Measurements from ENCODE around the gene SH2D3A.

SH2D3A gene

GRCh38 chr19:6737873-6738786 lies 29.1 kb downstream of the SH2D3A start:
- DNase-seq (ENCODE audit: low spot score), result peak; percentile 77

GRCh38 chr19:6737284-6737872 lies 29.9 kb downstream of the SH2D3A start, which contains the start of gene GPR108:
GPR108 (minus strand) TSS chr19:6737580; CDS start chr19:6737576, 4 bp downstream.
- peak; percentile 99 for DNase-seq (ENCODE audit: low spot score)

- DNase-seq (ENCODE audit: low spot score), result no peak
Observed at GRCh38 chr19:6736917-6737283, 30.3 kb downstream of the SH2D3A start.

GRCh38 chr19:6736169-6736916 lies 30.9 kb downstream of the SH2D3A start:
- DNase-seq (ENCODE audit: low spot score), result peak; percentile 71

- no peak for DNase-seq (ENCODE audit: low spot score)
Observed at GRCh38 chr19:6735181-6735911, 31.9 kb downstream of the SH2D3A start.

GRCh38 chr19:6734096-6734696 lies 33.0 kb downstream of the SH2D3A start:
- DNase-seq (ENCODE audit: low spot score), result no peak

- DNase-seq (ENCODE audit: low spot score), result no peak
Observed at GRCh38 chr19:6733338-6734095, 33.7 kb downstream of the SH2D3A start.

- DNase-seq (ENCODE audit: low spot score), result no peak
Observed at GRCh38 chr19:6732803-6733337, 34.4 kb downstream of the SH2D3A start.

- no peak for DNase-seq (ENCODE audit: low spot score)
Observed at GRCh38 chr19:6731822-6732221, 35.4 kb downstream of the SH2D3A start.

- DNase-seq (ENCODE audit: low spot score), result no peak
Observed at GRCh38 chr19:6730941-6731670, 36.1 kb downstream of the SH2D3A start.

- no peak for DNase-seq (ENCODE audit: low spot score)
Observed at GRCh38 chr19:6730153-6730804, 37.0 kb downstream of the SH2D3A start.

GRCh38 chr19:6729573-6730152 lies 37.6 kb downstream of the SH2D3A start:
- no peak for DNase-seq (ENCODE audit: low spot score)

- DNase-seq (ENCODE audit: low spot score), result no peak
Observed at GRCh38 chr19:6728346-6728745, 38.9 kb downstream of the SH2D3A start.

- no peak for DNase-seq (ENCODE audit: low spot score)
Observed at GRCh38 chr19:6725513-6726231, 41.6 kb downstream of the SH2D3A start.

GRCh38 chr19:6724631-6725492 lies 42.4 kb downstream of the SH2D3A start:
- DNase-seq (ENCODE audit: low spot score), result no peak

- no peak for DNase-seq (ENCODE audit: low spot score)
Observed at GRCh38 chr19:6723738-6724137, 43.5 kb downstream of the SH2D3A start.

- peak; percentile 51 for DNase-seq (ENCODE audit: low spot score)
Observed at GRCh38 chr19:6723108-6723618, 44.1 kb downstream of the SH2D3A start.

Measured in COLO829 (cell line).